Stimulated activated naive CD8-positive, alpha-beta T cell treated with anti-CD3 and anti-CD28 coated beads, Interleukin-15, Interleukin-2, amounts not matched to agents 100 U/mL and 50 U/mL, for 24 hours (primary cell): ENCODE measurements around the gene SLC17A9.

Experiments used
- ATAC-seq: fragments of 150-1000 bp; cut with Tn5 transposase; one replicate; pipeline ENCODE4 v1.10.0; 2021
- DNase-seq: peaks from one replicate; pipeline ENCODE4 v3.0.0; 2021

Gene SLC17A9

DNA sequence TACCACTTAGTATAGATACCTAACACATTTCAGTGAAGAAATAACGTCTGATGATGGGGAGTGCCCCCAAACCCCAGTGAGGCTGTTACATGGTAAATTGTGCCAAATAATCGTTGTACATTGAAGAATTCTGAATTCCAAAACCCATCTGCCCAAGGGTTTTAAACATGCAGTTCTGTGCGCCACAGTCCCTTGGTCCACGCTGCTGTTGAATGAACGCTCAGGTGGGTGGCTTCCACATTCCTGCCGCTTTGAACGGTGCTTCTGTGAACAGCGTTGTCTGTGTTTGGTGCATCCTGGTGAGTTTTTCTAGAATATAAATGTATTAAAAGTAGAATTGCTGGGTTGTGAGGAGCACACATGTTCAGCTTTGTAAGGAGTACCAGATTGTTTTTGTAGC is 11.6 kb upstream of the SLC17A9 start:
- ATAC-seq (no peak), DNase-seq (no peak)

DNA sequence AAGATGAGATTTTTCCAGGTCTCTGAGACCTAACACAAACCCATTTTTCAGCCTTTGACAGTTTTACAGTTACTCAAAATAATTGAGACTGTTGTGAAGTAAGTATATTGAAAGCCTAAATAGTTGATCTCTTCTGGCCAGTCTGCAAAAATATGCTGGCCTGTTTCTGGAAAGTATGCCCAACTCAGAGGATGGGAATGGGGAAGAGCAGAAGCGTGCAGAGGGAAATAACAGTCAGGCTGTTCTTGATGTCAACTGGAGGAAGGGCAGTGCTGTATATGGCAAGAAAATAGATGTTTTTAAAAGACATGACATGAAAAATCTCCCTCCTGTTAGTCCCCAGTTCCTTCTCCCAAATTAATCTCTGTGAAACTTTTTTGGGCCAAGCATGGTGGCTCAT is 10.7 kb upstream of the SLC17A9 start:
- DNase-seq = no peak
- ATAC-seq = no peak

DNA sequence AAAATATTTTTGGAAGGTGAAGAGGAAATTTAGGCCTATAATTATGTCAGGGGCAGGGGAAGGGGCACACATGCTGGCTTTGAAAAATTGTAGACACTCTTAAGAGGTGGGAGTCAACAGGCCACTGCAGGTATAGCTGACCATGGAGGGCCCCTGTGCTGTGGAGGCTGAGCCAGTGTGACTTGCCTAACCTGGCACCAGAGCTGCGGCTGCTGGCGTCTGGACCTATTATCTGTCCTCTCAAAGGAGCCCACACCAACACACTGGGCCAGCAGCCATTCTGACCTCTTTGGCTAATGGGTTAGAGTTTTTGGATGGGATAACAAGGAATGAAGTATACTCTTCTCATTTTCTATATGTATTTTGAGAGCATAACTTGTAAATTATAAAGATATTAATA is 10.1 kb upstream of the SLC17A9 start:
- DNase-seq (no peak), ATAC-seq (no peak)

DNA sequence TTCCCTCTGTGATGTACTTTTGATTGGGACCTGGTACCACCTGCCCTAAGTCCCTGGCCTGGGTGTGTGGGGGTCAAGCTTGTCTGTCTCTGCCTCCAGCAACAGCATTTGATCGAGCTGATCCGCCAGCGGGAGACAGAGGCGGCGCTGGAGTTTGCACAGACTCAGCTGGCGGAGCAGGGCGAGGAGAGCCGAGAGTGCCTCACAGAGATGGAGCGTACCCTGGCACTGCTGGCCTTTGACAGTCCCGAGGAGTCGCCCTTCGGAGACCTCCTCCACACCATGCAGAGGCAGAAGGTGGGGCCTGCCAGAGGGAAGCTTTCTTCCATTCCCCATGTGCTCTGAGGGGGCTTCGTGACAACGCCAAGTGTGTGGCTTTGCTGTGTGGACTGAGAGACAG is 9.1 kb upstream of the SLC17A9 start:
- DNase-seq (no peak), ATAC-seq (no peak)

DNA sequence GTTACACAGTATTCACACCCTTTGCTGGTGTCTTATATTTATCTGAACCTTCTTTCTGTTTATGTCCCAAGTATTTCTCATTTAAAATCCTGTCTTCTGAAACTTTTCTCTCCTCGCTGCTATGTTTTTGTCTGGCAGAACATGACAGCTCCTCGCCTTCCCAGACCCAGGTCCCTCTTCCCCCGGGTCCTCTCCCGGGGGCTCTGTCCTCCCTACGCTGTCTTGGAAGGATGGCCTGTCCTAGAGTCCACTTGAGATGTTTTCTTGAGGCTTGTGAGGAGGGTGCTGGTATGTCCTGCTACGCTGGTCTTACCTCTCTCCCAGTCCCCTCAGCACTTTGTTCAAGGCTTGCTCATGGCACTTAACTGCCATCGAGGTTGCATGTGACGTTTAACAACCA is 8.3 kb upstream of the SLC17A9 start:
- ATAC-seq (no peak), DNase-seq (no peak)

DNA sequence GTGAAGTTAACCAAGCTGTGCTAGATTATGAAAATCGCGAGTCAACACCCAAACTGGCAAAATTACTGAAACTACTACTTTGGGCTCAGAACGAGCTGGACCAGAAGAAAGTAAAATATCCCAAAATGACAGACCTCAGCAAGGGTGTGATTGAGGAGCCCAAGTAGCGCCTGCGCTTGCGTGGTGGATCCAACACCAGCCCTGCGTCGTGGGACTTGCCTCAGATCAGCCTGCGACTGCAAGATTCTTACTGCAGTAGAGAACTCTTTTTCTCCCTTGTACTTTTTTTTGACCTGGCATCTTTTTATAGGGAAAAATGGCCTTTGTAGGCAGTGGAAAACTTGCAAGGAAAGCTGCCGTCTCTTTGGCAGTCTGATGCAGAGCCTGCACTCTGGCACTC is 7.8 kb upstream of the SLC17A9 start:
- no peak for DNase-seq
- no peak for ATAC-seq

DNA sequence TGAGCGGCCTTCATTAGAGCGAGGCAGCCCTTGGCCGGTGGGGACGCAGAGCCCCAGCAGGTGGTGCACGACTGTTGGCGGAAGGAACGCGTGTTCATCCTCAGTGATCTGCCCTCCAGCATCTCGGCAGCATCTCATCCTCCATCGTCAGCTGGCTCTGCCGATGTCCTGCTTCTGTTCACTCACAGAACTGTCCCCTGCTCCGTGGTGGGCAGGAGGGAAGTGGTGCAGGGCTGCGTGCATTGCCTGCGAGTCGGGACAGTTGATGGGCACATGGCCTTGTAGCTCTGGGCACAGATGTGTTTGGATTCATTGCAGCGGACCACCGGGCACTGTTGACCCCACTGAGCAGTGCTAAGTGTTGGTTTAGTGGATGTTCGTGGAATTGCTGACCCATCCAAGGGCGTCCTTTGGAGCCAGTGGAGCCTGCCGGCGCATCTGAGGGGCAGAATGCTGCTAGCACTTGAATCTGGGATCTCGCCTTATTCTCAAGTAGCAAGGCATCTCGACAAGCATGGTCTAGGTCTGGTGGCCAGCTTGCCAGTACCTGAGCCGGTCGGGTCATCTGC is 6.7 kb upstream of the SLC17A9 start:
- DNase-seq (no peak), ATAC-seq (no peak)

DNA sequence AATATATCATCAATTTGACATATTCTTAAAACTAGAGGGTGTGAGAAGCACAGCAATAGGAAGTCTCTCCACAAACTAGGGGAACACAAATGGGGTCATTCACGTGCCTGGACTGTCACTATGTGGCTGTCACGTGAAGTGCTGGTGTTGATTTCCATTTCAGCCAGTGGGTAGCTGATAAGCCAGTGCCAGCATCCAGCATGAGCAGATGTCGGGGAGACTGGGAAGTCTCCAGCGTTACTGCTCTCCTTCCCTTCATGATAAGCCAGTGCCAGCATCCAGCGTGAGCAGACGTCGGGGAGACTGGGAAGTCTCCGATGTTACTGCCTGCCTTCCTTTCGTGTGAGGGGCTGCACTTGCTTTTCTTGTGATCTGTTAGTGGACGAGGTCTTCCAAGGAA is 5.6 kb upstream of the SLC17A9 start:
- DNase-seq = no peak

DNA sequence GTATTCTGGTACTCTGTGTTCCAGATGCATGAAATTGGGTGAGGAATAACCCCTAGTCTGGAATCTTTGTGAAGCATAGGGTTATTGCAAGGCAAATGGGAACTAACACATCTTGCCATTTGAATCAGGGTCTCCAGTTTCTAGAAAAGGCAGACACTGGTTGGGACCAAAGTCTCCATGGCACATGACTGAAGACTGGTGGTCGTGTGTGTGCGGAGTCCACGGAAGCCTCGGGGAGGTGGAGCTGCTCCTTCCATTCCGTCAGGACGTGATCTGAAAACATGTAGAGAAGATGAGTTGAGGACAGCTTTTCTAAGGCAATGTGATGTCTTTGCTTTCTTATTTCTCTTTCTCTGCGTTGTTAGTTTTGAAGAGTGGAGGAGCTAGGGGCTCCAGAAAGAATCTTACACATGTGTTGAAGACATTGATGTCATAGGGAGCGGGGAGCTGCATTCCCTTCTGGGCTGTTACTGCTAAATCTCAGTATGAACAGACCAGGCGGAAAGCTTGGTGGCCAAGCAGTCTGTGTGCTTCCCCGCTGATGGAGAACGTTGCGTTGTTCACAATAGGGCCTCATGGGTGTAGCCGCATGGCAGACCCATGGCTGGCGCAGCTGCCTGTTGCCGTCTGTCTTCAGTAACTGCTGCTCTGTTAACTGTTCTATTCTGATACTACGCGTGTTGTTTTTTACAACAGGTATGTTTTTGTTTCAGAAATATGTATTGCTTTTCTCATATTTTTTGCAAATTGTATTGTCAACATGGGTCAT is 4.8 kb upstream of the SLC17A9 start:
- no peak for DNase-seq
- ATAC-seq = no peak

More for the DNA sequence above, 5.6 kb upstream of the SLC17A9 start:
- no peak for ATAC-seq

DNA sequence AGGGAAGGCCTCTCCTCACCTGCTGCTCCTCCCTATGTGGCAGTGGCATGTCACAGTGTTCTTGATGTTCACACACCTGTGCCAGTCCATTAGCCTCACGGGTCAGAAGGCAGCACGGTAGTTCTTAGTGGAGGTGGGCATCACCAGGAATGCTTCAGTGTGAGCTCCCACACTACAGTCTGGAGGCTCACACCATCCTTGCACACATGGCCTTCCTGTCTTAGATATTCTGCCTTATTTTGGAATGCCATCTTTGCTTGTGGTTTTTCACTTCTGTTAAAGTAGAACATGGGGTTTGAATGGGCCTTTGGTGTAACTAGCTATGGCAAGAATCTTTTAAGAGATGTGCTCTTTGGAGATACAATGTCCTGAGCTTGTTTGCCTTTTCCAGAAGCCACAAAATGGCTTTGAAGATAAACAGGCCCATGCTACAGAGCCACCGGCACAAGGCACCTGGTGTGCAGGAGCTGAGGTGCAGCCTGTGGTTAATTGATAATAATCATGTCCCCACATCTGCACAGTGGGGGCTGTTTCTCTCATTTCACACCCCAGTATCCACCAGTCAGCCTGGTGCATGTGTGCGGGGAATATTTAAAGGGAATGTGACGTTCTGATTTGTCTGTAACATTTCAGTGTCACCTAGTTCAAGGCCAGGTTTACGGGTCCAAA is 3.2 kb upstream of the SLC17A9 start:
- ATAC-seq = no peak

DNA sequence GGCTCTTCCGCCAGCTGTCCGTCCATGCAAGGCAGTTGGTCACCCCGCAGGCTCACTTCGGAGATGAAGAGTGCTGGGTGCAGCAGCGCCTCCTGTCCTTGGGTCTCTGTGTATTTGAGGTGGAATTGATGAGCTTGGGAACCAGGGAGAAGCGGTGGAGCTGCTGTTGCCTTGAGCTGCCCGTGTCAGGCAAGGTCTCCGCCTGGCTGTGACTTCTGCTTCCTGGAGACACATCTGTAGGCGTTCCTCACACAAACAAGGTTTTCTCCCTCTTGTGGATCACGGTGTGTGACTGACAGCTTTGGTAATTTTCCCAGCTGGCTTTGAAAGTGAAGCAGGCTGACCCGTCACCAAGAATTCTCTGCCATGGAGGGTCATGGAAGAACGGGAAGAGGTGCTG is 2.5 kb upstream of the SLC17A9 start:
- ATAC-seq (no peak), DNase-seq (no peak)

More for the DNA sequence above, 3.2 kb upstream of the SLC17A9 start:
- DNase-seq = no peak

DNA sequence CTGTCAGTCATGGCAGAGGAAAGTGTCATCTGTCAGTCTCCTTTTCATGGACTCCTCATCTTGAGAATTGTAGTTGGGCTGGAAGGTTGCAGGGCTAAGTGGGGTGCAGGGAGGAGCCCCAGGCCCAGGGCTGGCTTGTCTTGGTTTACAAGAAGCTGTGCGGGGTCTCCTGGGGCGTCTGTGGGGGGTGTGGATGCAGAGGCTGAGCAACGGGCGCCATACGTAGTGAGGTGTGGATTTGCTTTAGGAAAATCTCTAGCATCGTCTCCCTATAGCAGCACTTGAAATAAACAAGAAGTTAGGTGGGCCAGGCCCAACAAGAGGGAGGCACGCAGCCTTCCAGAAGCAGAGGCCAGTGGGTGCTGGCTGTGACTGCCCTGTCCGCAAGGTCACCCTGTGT is 1.8 kb upstream of the SLC17A9 start:
- no peak for DNase-seq
- ATAC-seq = no peak

DNA sequence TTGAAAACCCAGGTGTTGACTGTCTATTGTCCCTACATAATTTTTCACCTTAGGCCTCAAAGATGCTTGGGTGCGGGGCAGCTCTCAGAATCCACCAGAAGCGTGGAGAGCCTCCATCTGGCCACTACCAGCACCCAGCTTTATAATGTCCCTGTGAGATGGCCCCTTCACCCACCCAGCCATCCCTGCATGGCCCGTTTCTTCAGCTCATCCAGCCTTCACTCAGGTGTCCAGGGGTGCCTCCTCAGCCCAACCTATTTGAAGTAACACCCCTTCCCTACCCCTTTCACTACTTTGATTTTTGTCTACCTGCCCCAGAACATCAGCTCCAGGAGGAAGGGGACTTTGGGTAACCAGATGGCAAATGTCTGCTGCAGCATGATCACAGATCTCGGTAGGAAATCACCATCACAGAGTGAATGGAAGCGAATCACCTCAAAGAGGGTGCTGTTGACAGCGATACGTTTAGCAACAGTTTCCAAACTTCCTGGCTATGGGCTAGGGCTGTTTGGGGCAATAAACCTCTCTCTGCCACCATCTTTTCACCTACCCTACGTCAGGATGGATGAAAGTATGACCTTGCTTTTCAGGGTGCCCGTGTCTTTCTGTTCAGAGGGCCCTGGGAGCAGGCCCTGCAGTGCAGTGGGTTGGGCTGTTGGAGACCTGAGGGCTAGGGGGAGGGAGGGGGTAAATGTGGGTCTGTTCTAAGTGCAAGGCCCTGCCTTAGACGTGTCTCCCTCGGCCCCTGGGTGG is 1.2 kb upstream of the SLC17A9 start:
- DNase-seq = no peak
- no peak for ATAC-seq

DNA sequence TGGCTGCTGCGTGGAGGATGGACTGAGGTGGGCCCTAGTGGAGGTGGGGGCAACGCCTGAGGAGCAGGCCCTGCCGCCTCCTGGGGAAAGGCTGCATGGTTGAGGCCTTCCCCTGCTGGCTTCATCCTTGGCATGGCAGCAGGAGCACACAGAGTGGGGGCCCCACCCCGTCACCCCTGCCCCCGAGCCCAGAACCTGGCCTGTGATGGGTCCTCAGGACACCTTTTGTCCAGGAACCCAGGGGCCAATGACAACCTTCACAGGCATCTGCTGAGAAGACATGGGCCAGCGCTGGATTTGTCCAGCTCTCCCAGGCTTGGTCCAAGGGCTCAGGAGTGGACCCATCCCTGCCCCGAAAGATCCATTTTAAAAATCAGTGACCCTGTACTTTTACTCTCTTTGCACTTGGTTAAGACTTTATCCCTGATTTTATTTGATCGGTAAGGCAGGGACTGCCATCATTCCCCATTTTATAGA is 575 bp upstream of the SLC17A9 start:
- DNase-seq (no peak), ATAC-seq (no peak)

DNA sequence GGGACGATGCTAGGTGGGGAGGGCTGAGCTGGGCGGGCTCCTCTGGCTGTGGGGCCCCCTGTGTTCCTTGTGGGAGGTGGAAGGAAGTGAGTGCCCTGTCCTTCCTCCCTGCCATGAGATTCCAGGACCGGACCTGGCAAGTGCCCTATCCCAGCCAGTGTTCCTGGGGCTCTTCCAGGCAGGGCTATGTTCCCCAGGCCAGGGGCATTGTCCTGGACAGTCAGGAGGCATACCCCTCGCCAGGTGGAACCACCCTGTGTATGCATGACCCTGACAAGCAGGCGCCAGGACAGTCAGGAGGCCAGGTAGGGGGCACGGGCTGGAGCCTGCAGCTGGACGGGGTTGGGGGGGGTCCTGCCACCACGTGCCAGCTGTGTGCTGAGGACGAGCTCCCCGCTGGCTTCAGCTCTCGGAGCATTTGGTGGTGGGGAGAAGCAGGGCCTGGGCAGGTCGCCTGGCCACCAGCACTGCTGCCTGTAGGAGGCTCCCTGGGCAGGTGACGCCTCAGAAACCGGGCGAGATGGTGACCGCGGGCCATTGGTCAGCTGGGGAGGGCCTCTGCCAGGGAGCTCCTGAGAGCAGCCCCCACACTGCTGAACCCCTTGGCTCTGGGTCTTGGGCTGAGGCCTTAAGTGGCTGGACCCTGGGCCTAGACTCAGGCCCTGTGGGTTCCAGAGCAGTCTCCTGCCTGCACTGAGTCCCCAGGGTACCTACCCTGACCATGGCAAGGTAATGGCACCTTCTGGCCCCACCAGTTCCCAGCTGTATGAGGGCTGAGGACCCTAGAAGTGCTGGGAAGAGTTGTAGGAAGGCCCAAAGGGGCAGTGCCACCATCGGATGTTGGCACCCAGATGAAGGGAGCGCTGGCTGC is 694 bp downstream of the SLC17A9 start:
- ATAC-seq (peak; percentile 3), DNase-seq (no peak)

DNA sequence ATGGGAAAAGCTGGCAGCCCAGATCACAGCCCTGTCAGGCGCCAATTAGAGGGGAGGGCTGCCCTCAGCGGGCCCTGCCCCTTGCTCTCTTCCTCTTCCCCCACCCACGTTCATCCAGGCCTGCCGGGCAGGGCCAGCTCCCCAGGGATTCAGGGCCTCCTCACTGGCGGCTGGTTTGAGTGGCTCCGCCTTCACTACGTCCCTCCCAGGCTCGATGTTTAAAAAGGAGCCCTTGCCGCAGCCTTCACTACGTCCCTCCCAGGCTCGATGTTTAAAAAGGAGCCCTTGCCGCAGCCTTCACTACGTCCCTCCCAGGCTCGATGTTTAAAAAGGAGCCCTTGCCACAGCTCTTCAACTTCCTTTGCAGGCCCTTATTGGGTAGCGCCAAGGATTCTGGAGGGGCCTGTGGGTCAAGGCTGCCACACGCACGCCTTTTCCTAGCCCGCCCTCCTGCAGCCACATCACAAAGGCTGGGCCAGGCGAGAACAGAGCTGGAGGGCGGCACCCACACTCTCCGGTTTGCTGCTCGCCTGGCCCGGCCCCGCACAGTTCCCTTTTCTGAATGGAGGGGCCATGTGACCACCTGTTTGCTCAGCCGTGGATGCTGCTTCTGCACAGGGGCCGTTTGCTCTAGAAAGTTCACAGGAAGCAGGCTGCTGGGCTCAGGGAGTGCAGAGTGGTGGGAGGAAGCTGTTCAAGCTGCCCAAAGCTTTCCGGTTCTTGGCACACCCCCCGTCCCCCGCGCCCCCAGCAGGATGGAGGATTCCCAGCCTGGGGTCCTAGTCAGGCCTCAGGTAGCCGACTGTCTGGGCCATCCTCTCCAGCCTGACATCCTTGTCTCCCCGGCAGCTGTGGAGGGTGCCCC is 1.6 kb downstream of the SLC17A9 start:
- ATAC-seq (peak; percentile 76), DNase-seq (peak; percentile 77)

DNA sequence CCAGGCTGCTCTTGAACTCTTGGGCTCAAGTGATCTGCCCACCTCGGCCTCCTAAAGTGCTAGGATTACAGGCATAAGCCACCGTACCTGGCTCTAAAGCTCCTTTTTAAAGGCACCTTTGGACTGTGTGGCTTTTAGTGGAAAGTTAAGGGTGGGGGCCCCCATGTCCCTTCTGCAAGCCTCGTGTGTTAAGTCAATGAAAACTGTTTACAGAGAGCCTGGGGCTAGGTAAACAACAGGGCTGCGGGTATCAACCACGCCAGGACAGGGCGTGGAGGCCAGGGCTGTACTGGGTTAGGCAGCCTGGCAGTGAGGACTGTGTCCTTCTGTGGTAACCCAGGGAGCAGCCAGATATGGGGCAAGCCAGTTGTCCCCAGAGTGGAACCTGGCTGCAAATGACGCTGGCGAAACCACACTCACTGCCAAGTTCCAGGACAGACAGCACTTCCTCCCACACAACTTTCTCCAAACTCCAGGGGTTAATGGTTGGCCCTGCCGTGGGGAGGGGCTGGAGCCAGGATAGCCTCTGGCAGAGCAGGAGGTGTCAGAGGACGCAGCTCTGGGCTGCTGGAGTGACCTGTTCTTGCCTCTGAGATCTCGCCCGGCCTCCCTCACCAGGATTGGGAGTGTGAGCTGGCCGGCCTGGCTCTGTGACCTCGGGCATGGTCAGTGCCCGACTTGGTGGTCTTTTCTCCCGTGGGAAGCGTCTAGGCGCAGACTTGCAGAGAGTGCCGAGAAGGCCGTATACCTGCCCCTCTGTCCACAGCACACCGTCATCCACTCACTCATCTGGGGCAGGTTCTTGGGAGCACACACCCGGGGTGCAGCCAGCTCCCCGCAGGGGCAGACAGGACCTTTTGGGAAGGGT is 3.2 kb downstream of the SLC17A9 start:
- ATAC-seq (no peak), DNase-seq (no peak)

DNA sequence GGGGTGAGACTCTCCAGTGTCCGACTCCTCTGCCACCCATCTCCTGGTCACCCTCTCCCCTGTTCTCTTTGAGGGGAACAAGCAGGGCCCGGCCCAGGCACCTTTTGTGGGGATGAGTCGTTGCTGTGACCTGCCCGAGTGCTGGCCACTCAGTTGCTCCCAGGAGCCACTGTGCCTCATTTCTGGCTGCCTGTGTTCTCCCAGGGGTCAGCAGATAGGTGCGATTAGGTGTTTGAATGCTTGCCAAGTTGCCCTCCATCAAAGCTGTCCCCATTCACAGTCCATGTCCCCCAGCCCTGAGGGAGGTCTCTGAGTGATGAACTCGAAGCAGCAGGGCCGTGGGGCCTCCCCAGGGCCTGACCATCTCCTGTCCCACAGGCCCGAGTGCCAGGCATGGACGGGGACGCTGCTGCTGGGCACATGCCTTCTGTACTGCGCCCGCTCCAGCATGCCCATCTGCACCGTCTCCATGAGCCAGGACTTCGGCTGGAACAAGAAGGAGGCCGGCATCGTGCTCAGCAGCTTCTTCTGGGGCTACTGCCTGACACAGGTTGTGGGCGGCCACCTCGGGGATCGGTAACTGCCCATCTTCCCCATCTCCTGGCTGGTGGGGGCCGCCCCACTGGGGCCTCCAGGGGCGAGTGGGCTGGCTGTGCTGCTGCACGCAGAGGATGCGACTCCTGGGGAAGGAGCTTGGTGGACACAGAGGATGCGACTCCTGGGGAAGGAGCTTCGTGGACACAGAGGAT is 4.1 kb downstream of the SLC17A9 start:
- no peak for DNase-seq
- no peak for ATAC-seq
